ENCODE data around the gene TRMO.

TRMO gene

DNA sequence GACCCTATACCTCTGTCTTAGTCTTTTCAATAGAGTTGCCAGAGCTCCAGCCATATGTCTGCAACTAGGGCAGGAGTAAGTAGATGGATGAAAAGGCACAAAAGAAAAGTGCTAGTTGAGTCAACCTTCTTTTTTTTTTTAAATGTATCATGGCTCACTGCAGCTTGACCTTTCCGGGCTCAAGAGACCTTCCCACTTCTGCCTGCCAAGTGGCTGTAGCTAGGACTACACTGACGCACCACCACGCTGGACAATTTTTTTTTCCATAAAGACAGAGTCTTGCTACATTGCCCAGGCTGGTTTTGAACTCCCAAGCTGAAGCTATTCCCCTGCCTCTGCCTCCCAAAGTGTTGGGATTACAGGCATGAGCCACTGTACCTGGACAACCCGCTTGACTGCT, 42.0 kb downstream of the TRMO start:
- no peak for DNase-seq
- Mint-ChIP-seq H3K9me3 (no peaks in the 10 kb centered on the region), H3K27me3 (no peaks in the 10 kb centered on the region), H3K27ac (no peak overlapping the region), H3K4me3 (no peak overlapping the region), H3K4me1 (ENCODE audit: low read depth in 2 of 2) (no peaks in the 10 kb centered on the region), H3K36me3 (ENCODE audit: insufficient read depth) (peaks cover 5% of the 10 kb centered on the region)
- no peak for ATAC-seq (replicated peaks)

- Mint-ChIP-seq H3K27me3 (peaks cover 0 to 6% of the 10 kb centered on the region in 2 donors), H3K9me3 (no peaks in the 10 kb centered on the region), H3K4me3 (no peak overlapping the region), H3K36me3 (ENCODE audit: insufficient read depth) (peaks cover 4% of the 10 kb centered on the region), H3K4me1 (ENCODE audit: low read depth in 2 of 2) (no peaks in the 10 kb centered on the region), H3K27ac (no peak overlapping the region)
- ATAC-seq (replicated peaks): no peak
- DNase-seq: no peak
Observed at GRCh38 chr9:97876061-97876460, 46.2 kb downstream of the TRMO start.

DNA sequence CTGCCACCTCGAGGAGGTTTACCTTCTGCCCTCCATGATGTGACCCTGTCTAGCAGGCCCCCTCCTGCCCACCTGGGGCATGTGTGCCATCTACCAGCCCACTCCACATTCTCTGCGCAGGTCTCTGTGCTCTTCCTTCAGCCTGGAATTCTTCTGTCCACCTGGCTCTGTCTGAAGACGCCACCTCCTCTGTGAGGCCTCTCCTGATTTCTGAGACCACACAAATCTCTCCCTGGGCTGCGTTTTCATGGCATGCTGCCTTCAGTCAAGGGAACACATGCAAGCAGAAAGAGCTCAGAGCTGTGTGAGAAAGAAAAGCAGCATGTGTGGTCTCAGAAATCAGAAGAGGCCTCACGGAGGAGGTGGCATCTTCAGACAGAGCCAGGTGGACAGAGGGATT, 47.2 kb downstream of the TRMO start:
- Mint-ChIP-seq H3K4me1 (ENCODE audit: low read depth in 2 of 2) (no peaks in the 10 kb centered on the region), H3K27me3 (peaks cover 4 to 14% of the 10 kb centered on the region in 2 donors), H3K36me3 (ENCODE audit: insufficient read depth) (peaks cover 4% of the 10 kb centered on the region), H3K27ac (no peak overlapping the region), H3K9me3 (no peaks in the 10 kb centered on the region), H3K4me3 (no peak overlapping the region)
- DNase-seq (no peak), ATAC-seq (replicated peaks) (no peak)

- no peaks in the 10 kb centered on the region for H3K4me1 Mint-ChIP-seq (ENCODE audit: low read depth in 2 of 2)
- H3K4me3 Mint-ChIP-seq: no peak overlapping the region
- no peak overlapping the region for H3K27ac Mint-ChIP-seq
- H3K27me3 Mint-ChIP-seq: peaks cover 9 to 18% of the 10 kb centered on the region in 2 donors
- no peaks in the 10 kb centered on the region for H3K9me3 Mint-ChIP-seq
- no peak for ATAC-seq (replicated peaks)
- H3K36me3 Mint-ChIP-seq (ENCODE audit: insufficient read depth): peaks cover 4% of the 10 kb centered on the region
- DNase-seq: no peak
Observed at GRCh38 chr9:97874624-97875023, 47.7 kb downstream of the TRMO start.

DNA sequence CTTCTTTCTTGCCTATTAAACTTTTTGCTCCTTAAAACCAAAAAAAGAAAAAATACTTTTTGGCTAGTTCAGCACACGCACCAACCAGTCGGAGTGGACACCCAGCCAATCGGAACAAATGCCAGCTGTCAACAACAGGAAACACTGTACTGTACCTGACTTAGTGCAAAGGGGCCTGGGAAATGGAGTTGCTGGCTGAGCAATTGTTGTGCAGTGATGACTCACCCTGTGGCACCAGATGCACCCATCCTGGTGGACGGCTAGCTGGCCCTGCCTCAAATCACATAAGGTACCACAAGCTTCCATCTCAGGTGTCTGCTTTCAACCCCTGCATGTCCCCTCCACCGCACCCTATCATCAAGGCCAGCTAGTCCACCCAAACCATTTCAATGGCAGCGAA, 48.4 kb downstream of the TRMO start:
- peaks cover 16 to 26% of the 10 kb centered on the region in 2 donors for H3K27me3 Mint-ChIP-seq
- H3K27ac Mint-ChIP-seq: no peak overlapping the region
- H3K4me1 Mint-ChIP-seq (ENCODE audit: low read depth in 2 of 2): no peaks in the 10 kb centered on the region
- DNase-seq (no peak), ATAC-seq (replicated peaks) (no peak)
- no peaks in the 10 kb centered on the region for H3K9me3 Mint-ChIP-seq
- H3K36me3 Mint-ChIP-seq (ENCODE audit: insufficient read depth): peaks cover 4% of the 10 kb centered on the region
- no peak overlapping the region for H3K4me3 Mint-ChIP-seq

DNA sequence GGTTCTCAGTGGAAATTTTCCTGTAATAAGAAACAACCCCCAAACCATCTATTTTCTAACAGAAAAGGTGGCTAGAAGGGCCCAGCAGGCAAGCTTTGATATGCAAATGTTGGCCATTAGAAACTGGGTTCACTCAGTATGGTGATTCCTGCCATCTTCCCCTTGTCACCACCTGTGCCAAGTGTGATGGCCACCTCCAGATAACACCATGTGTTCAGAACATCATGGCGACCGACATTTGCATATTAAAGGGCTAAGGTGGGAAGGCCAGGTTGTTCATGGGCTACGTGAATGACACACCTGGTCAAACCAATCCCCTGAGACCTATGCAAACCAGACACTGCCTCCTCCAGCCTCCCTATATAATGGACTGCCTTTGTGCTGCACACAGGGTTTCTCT, 48.9 kb downstream of the TRMO start:
- no peak overlapping the region for H3K27ac Mint-ChIP-seq
- H3K4me3 Mint-ChIP-seq: no peak overlapping the region
- no peaks in the 10 kb centered on the region for H3K9me3 Mint-ChIP-seq
- H3K27me3 Mint-ChIP-seq: peaks cover 21 to 28% of the 10 kb centered on the region in 2 donors
- peaks cover 4% of the 10 kb centered on the region for H3K36me3 Mint-ChIP-seq (ENCODE audit: insufficient read depth)
- no peaks in the 10 kb centered on the region for H3K4me1 Mint-ChIP-seq (ENCODE audit: low read depth in 2 of 2)
- ATAC-seq (replicated peaks) (no peak), DNase-seq (no peak)

DNA sequence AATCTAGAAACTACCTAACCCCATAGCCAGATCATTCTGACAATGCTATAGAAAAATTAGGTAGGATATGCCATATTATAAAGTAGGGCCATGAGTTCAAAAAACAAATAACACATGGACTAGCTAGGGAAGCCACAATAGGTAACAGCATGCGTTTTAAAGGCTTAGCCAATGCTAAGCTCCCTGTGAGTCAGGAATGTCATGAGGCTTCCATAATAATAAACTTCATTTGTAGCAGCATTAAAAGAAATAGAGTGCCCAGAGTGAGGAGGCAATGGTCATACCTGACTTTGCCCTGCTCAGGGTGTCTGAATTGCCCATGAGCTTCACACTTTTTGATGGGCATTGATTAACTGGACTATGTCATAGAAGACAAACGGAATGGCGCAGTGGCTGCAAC, 53.4 kb downstream of the TRMO start:
- Mint-ChIP-seq H3K27me3 (peaks cover 47 to 63% of the 10 kb centered on the region in 2 donors), H3K27ac (no peak overlapping the region), H3K36me3 (ENCODE audit: insufficient read depth) (peaks cover 2% of the 10 kb centered on the region), H3K4me1 (ENCODE audit: low read depth in 2 of 2) (no peaks in the 10 kb centered on the region), H3K4me3 (no peak overlapping the region), H3K9me3 (peaks cover 1 to 13% of the 10 kb centered on the region in 2 donors)
- DNase-seq: no peak
- ATAC-seq (replicated peaks): no peak

- ATAC-seq (replicated peaks): no peak
- no peaks in the 10 kb centered on the region for H3K4me1 Mint-ChIP-seq (ENCODE audit: low read depth in 2 of 2)
- H3K9me3 Mint-ChIP-seq: peaks cover 1 to 13% of the 10 kb centered on the region in 2 donors
- H3K36me3 Mint-ChIP-seq (ENCODE audit: insufficient read depth): no peaks in the 10 kb centered on the region
- DNase-seq: no peak
- no peak overlapping the region for H3K27ac Mint-ChIP-seq
- H3K27me3 Mint-ChIP-seq: peaks cover 55 to 79% of the 10 kb centered on the region in 2 donors
- H3K4me3 Mint-ChIP-seq: no peak overlapping the region
Observed at GRCh38 chr9:97866848-97867247, 55.5 kb downstream of the TRMO start.

GRCh38 chr9:97866300-97866699, 56.0 kb downstream of the TRMO start:
- no peaks in the 10 kb centered on the region for H3K36me3 Mint-ChIP-seq (ENCODE audit: insufficient read depth)
- H3K4me1 Mint-ChIP-seq (ENCODE audit: low read depth in 2 of 2): no peaks in the 10 kb centered on the region
- no peak overlapping the region for H3K27ac Mint-ChIP-seq
- DNase-seq (no peak), ATAC-seq (replicated peaks) (no peak)
- H3K4me3 Mint-ChIP-seq: no peak overlapping the region
- H3K27me3 Mint-ChIP-seq: peaks cover 60 to 81% of the 10 kb centered on the region in 2 donors
- peaks cover 1 to 13% of the 10 kb centered on the region in 2 donors for H3K9me3 Mint-ChIP-seq

GRCh38 chr9:97864396-97864795, 57.9 kb downstream of the TRMO start:
- Mint-ChIP-seq H3K9me3 (peaks cover 1 to 13% of the 10 kb centered on the region in 2 donors), H3K27ac (no peak overlapping the region), H3K4me3 (no peak overlapping the region), H3K36me3 (ENCODE audit: insufficient read depth) (no peaks in the 10 kb centered on the region), H3K27me3 (peaks cover 67 to 83% of the 10 kb centered on the region in 2 donors), H3K4me1 (ENCODE audit: low read depth in 2 of 2) (no peaks in the 10 kb centered on the region)
- no peak for DNase-seq
- ATAC-seq (replicated peaks): no peak

- ATAC-seq (replicated peaks) (no peak), DNase-seq (no peak)
- peaks cover 65 to 86% of the 10 kb centered on the region in 2 donors for H3K27me3 Mint-ChIP-seq
- no peaks in the 10 kb centered on the region for H3K36me3 Mint-ChIP-seq (ENCODE audit: insufficient read depth)
- no peak overlapping the region for H3K4me3 Mint-ChIP-seq
- no peaks in the 10 kb centered on the region for H3K4me1 Mint-ChIP-seq (ENCODE audit: low read depth in 2 of 2)
- no peak overlapping the region for H3K27ac Mint-ChIP-seq
- peaks cover 1 to 13% of the 10 kb centered on the region in 2 donors for H3K9me3 Mint-ChIP-seq
Observed at GRCh38 chr9:97863314-97863713, 59.0 kb downstream of the TRMO start.

- ATAC-seq (replicated peaks): no peak
- peaks cover 0 to 6% of the 10 kb centered on the region in 2 donors for H3K4me1 Mint-ChIP-seq (ENCODE audit: low read depth in 2 of 2)
Observed at GRCh38 chr9:97861148-97861475, 61.2 kb downstream of the TRMO start.

DNA sequence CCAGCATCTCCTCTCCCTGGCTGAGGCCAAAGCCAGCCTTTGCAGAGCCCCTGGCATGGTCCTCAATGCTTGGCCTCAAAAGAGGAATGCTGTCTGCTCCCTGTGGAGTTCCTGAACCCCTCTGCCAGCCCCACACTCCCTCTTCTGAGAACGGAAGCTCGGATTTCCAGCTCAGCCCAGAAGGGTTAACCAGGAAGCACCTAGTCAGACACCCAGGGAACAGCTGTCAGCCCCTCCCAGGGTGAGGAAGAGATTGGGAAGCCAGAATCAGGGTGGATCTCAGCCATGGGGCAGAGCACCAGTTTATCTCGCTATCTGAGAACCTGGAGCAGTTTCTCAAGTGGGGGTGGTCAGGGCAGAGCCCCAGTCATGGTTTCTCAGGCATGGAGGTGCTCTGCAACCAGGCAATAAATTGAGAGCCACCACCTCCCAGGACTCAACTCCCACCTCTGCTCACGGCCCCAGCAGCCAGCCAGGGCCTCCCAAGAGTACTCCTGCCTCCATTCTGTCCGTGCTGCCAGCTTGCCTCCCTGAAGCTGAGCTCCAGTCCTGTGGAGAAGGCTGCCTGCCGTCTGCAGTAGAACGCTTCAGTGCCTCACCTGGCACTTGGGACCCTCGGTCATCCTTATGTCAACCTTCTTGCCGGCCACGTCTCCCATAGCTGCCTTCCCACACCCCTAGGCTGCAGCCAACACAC, 61.7 kb downstream of the TRMO start:
- no peak for ATAC-seq (replicated peaks)

More at GRCh38 chr9:97861148-97861475, 61.2 kb downstream of the TRMO start:
- Mint-ChIP-seq H3K9me3 (peaks cover 0 to 10% of the 10 kb centered on the region in 2 donors), H3K4me3 (no peak overlapping the region), H3K36me3 (ENCODE audit: insufficient read depth) (no peaks in the 10 kb centered on the region), H3K27me3 (peaks cover 72 to 96% of the 10 kb centered on the region in 2 donors), H3K27ac (no peak overlapping the region)
- DNase-seq: no peak

DNA sequence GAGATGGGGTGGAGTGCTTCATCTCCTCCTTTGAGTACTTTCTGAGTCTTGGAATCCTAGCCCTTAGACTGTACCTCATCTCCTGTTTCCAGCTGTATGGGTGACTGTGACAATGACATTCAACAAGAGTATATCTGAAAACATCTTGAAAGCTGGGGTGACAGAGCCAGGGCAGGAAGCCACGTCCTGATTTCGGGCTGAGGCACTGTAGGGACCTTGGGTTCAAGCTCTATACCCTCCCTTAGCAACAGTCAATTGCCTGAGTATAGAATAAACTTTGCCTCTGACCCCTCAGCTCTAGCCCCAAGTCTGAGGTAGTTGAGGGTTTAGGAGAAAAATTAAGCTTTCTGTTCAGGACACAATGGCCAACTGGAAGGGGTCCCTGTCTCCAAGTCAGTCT, 63.0 kb downstream of the TRMO start:
- ATAC-seq (replicated peaks): no peak
- Mint-ChIP-seq H3K27me3 (peaks cover 70 to 95% of the 10 kb centered on the region in 2 donors), H3K4me3 (no peak overlapping the region)

More for the DNA sequence above, 61.7 kb downstream of the TRMO start:
- Mint-ChIP-seq H3K27ac (no peak overlapping the region), H3K36me3 (ENCODE audit: insufficient read depth) (peaks cover 1% of the 10 kb centered on the region), H3K27me3 (peaks cover 74 to 96% of the 10 kb centered on the region in 2 donors), H3K4me1 (ENCODE audit: low read depth in 2 of 2) (peaks cover 0 to 6% of the 10 kb centered on the region in 2 donors), H3K9me3 (peaks cover 0 to 5% of the 10 kb centered on the region in 2 donors), H3K4me3 (no peak overlapping the region)
- no peak for DNase-seq

More for the DNA sequence above, 63.0 kb downstream of the TRMO start:
- Mint-ChIP-seq H3K4me1 (ENCODE audit: low read depth in 2 of 2) (peaks cover 0 to 6% of the 10 kb centered on the region in 2 donors), H3K9me3 (no peaks in the 10 kb centered on the region), H3K27ac (no peak overlapping the region), H3K36me3 (ENCODE audit: insufficient read depth) (peaks cover 3% of the 10 kb centered on the region)
- no peak for DNase-seq
